SH-SY5Y (cell line): ENCODE results near the gene ABHD17C.

Source experiments
- GATA2 ChIP-seq: IDR thresholded peaks from 2 replicates; pipeline ENCODE4 v1.6.1; 2011; ENCODE audit warnings: mild to moderate bottlenecking, low read depth, low read length
- GATA3 ChIP-seq: IDR thresholded peaks from 2 replicates; pipeline ENCODE4 v1.6.1; 2011; ENCODE audit warnings: low read depth, mild to moderate bottlenecking, low read length, moderate library complexity

DNA sequence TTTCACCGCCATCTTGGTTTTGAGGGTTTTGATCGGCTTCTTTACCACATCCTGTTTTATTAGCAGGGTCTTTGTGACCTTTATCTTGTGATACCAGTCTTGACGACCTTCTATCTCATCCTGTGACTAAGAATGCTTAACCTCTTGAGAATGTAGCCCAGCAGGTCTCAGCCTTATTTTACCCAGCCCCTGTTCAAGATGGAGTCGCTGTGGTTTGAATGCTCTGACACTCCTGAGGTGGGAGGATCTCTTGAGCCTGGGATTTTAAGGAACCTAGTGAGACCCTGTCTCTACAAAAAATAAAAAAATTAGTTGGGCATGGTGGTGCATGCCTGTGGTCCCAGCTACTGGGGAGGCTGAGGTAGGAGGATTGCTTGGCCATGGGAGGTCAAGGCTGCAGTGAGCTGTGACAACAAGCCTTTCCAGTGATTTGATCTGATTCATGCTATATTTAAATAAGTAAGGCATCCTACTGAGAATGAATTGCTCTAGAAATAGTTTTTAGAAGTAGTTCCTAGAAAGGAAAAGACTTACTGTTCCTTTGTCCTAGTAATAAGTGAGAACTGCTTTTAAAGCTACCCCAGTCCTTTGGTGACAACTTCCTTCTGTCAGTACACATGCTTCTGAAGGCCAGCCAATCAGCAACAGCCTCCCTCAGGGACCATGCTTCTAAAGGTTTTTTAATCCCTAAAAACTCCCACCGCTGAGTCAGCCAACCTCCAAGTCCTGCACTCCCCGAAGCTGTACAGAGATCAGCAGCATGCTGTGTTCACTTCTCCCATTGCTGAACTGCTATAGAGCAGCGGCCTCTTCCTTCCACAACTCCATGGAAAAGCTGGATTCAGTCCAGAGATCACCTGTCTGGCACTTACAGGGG is 75.0 kb downstream of the ABHD17C start:
- TF ChIP-seq GATA2 (no peak), GATA3 (no peak)
